HG02642 (cell line): ENCODE measurements around the gene MOB2.

ENCODE experiments used
- ATAC-seq: cut with Tn5 transposase; IDR thresholded peaks from one replicate; pipeline ENCODE4 v1.9.1; 2021; ENCODE audit warnings: mild to moderate bottlenecking; ENCODE audit not compliant: unreplicated experiment, poor library complexity

MOB2 gene

GRCh38 chr11:1490651-1491050 lies 4.1 kb upstream of the MOB2 start:
- no peak for ATAC-seq

GRCh38 chr11:1488575-1489180 lies 2.1 kb upstream of the MOB2 start:
- no peak for ATAC-seq

- no peak for ATAC-seq
Observed at GRCh38 chr11:1487851-1488574, 1.4 kb upstream of the MOB2 start.

GRCh38 chr11:1487091-1487850 lies 692 bp upstream of the MOB2 start:
- no peak for ATAC-seq

- no peak for ATAC-seq
Observed at GRCh38 chr11:1485504-1485885, 1.1 kb downstream of the MOB2 start.

GRCh38 chr11:1484695-1485503 lies 1.7 kb downstream of the MOB2 start:
- ATAC-seq, result no peak

- no peak for ATAC-seq
Observed at GRCh38 chr11:1484061-1484671, 2.4 kb downstream of the MOB2 start.

- no peak for ATAC-seq
Observed at GRCh38 chr11:1483445-1483961, 3.1 kb downstream of the MOB2 start.

GRCh38 chr11:1482581-1483444 lies 3.8 kb downstream of the MOB2 start:
- no peak for ATAC-seq

- ATAC-seq, result no peak
Observed at GRCh38 chr11:1481861-1482441, 4.6 kb downstream of the MOB2 start.

GRCh38 chr11:1481483-1481825 lies 5.1 kb downstream of the MOB2 start:
- no peak for ATAC-seq

GRCh38 chr11:1480555-1481482 lies 5.8 kb downstream of the MOB2 start:
- no peak for ATAC-seq

GRCh38 chr11:1480191-1480554 lies 6.4 kb downstream of the MOB2 start:
- no peak for ATAC-seq

- no peak for ATAC-seq
Observed at GRCh38 chr11:1479678-1480118, 6.9 kb downstream of the MOB2 start.

GRCh38 chr11:1479006-1479677 lies 7.4 kb downstream of the MOB2 start:
- ATAC-seq, result no peak

GRCh38 chr11:1478544-1478943 lies 8.0 kb downstream of the MOB2 start:
- ATAC-seq, result no peak

GRCh38 chr11:1478011-1478410 lies 8.6 kb downstream of the MOB2 start:
- no peak for ATAC-seq
